Aorta (tissue), 5 donors: Measurements from ENCODE around the gene ANKRD24. TPM values are rescaled to one million over a fixed set of nuclear protein-coding genes. Genes with fewer than 3 reads are reported as not detected.
"Not testable (repeated sequence)": the region's sequence is repeated elsewhere in the genome, so short reads cannot be mapped to it uniquely, and the experiment has no call there.

Experiments
- ATAC-seq: fragments of 200-7000 bp; cut with Tn5 transposase; one replicate; pipeline ENCODE4 v1.9.1; 2022; ENCODE audit warnings: moderate library complexity; ENCODE audit not compliant: low FRiP score
- DNase-seq, 2 donors: peaks; one replicate each; pipeline ENCODE4 v3.0.0-alpha.2; 2020
- H3K27ac ChIP-seq, 2 donors: one replicate each; pipeline ENCODE4 v1.5.1; 2013; ENCODE audit warnings: low read length in 2 of 2, mild to moderate bottlenecking in 2 of 2, moderate library complexity in 2 of 2, control low read depth in 1 of 2, inconsistent platforms in 1 of 2, low read depth in 1 of 2
- H3K27me3 ChIP-seq, 2 donors: one replicate each; pipeline ENCODE4 v1.6.1; 2013; ENCODE audit warnings: control low read depth in 1 of 2, low read length in 1 of 2, mild to moderate bottlenecking in 1 of 2, moderate library complexity in 1 of 2; ENCODE audit not compliant: insufficient read depth in 2 of 2, control insufficient read depth in 1 of 2
- H3K36me3 ChIP-seq, 2 donors: one replicate each; pipeline ENCODE4 v1.6.1; 2013; ENCODE audit warnings: control low read depth in 1 of 2, low read length in 1 of 2, mild to moderate bottlenecking in 1 of 2; ENCODE audit not compliant: insufficient read depth in 2 of 2, control insufficient read depth in 1 of 2
- H3K4me1 ChIP-seq, 2 donors: one replicate each; pipeline ENCODE4 v1.6.1; 2013; ENCODE audit warnings: low read length in 2 of 2, control low read depth in 1 of 2, mild to moderate bottlenecking in 1 of 2, moderate library complexity in 1 of 2; ENCODE audit not compliant: insufficient read depth in 2 of 2, control insufficient read depth in 1 of 2
- H3K4me3 ChIP-seq, 2 donors: one replicate each; pipeline ENCODE4 v1.5.1; 2013; ENCODE audit warnings: low read length in 2 of 2, control low read depth in 1 of 2, mild to moderate bottlenecking in 1 of 2
- H3K9me3 ChIP-seq: one replicate; pipeline ENCODE4 v1.6.1; 2013; ENCODE audit warnings: mild to moderate bottlenecking, low read length; ENCODE audit not compliant: control insufficient read depth
- WGBS, 2 donors: extraction: QIAGEN DNeasy Blood & Tissue Kit; methylation state at CpG; one replicate each; pipeline ENCODE4 v1.1.7; 2013; 5-methylcytosine and 5-hydroxymethylcytosine counted together
- intact Hi-C, 2 donors: fragments of 100-400 bp; cut with DNase I; formaldehyde crosslinking; loops; one replicate each; pipeline versions ENCODE4 v1.14.2 to v1.15.0; 2022
- polyA plus RNA-seq, 2 donors: library from polyadenylated mRNA; stranded (reverse); fragments of 200-250 nt; gene quantifications; one replicate each; pipeline ENCODE4 v1.2.3, GENCODE V29; 2013
- total RNA-seq, 2 donors: library from RNA; stranded (reverse); fragmentation: NEBNext Ultra II Directional; extraction: Animal tissue kit (Norgen Biotek cat#: 25700); gene quantifications; one replicate each; pipeline ENCODE4 v1.2.1, GENCODE V29; 2021
- donor health status: healthy with polysubstance abuse.
- donor health status: Bipolar disorder and iron deficiency.
- donor health status: DM: no; HTN: no; CAD: no.
- donor health status: DM: no; HTN: no; CAD: no.
- donor health status: DM: yes; HTN: yes; CAD: no.

Gene ANKRD24
- total and polyA plus RNA-seq, 4 donors, result 0.29 to 1.6 (median 0.68) TPM

- Histone ChIP-seq H3K27me3 (no peaks in the 10 kb centered on the region), H3K9me3 (peaks cover 4% of the 10 kb centered on the region), H3K36me3 (no peaks in the 10 kb centered on the region), H3K4me3 (no peak overlapping the region), H3K4me1 (no peaks in the 10 kb centered on the region), H3K27ac (no peak overlapping the region)
- ATAC-seq, result no peak
- no peak for DNase-seq
- 72 to 73% methylated on average over 5 of the region's 5 CpGs for WGBS, 2 donors
- intact Hi-C loops, result no loop called here
Observed at GRCh38 chr19:4241824-4242430, 59.4 kb downstream of the ANKRD24 start.

GRCh38 chr19:4245938-4246337 lies 63.4 kb downstream of the ANKRD24 start:
- intact Hi-C loops, result loop anchor here in 1 of 2 donors (2.0 to 5.0 kb wide), 2 partner anchors 97 to 156 kb away; partner anchors contain the start of genes CHAF1A, MPND and SH3GL1
- WGBS, 2 donors, result 97 to 98% methylated on average over 6 of the region's 6 CpGs
- H3K4me3 ChIP-seq, DNase-seq, H3K4me1 ChIP-seq, ATAC-seq, H3K9me3 ChIP-seq, H3K36me3 ChIP-seq, H3K27me3 ChIP-seq, H3K27ac ChIP-seq: not testable (repeated sequence)

GRCh38 chr19:4246767-4247593 lies 64.5 kb downstream of the ANKRD24 start, which contains the start of gene YJU2:
Gene YJU2, plus strand, starts transcription at chr19:4247080. Its CDS starts 67 bp downstream, at chr19:4247147.
- peak; percentile 98 to 100 for DNase-seq
- Histone ChIP-seq H3K9me3 (no peaks in the 10 kb centered on the region), H3K36me3 (no peaks in the 10 kb centered on the region), H3K27me3 (no peaks in the 10 kb centered on the region), H3K4me3 (peak within 1 kb of the TSS; percentile 76 to 79), H3K4me1 (no peaks in the 10 kb centered on the region), H3K27ac (peak within 1 kb of the TSS; percentile 69 to 87)
- whole genome bisulfite sequencing, 2 donors, result 0% methylated on average over 43 to 45 of the region's 45 CpGs
- peak; percentile 98 for ATAC-seq
- intact Hi-C loops, result loop anchor here in 1 of 2 donors (2.0 to 5.0 kb wide), 2 partner anchors 96 to 155 kb away; partner anchors contain the start of genes CHAF1A, MPND and SH3GL1

GRCh38 chr19:4256563-4256962 lies 74.1 kb downstream of the ANKRD24 start:
- no peak overlapping the region for H3K27ac ChIP-seq
- H3K27me3 ChIP-seq, result no peaks in the 10 kb centered on the region
- H3K9me3 ChIP-seq, result no peaks in the 10 kb centered on the region
- no peaks in the 10 kb centered on the region for H3K4me1 ChIP-seq
- peaks cover 3 to 7% of the 10 kb centered on the region in 2 donors for H3K36me3 ChIP-seq
- ATAC-seq (no peak), DNase-seq (no peak)
- H3K4me3 ChIP-seq, result no peak overlapping the region
- intact Hi-C loops, result no loop called here
- 92 to 98% methylated on average over 4 of the region's 4 CpGs for WGBS, 2 donors

- DNase-seq (no peak), ATAC-seq (no peak)
- intact Hi-C loops, result no loop called here
- Histone ChIP-seq H3K9me3 (no peaks in the 10 kb centered on the region), H3K4me1 (no peaks in the 10 kb centered on the region), H3K27ac (no peak overlapping the region), H3K36me3 (peaks cover 5 to 7% of the 10 kb centered on the region in 2 donors), H3K4me3 (no peak overlapping the region), H3K27me3 (no peaks in the 10 kb centered on the region)
- WGBS, 2 donors, result 91 to 96% methylated on average over 6 of the region's 6 CpGs
Observed at GRCh38 chr19:4257025-4257424, 74.5 kb downstream of the ANKRD24 start.

- no peak for DNase-seq
- Histone ChIP-seq H3K9me3 (no peaks in the 10 kb centered on the region), H3K36me3 (peaks cover 5 to 7% of the 10 kb centered on the region in 2 donors), H3K27ac (no peak overlapping the region), H3K27me3 (no peaks in the 10 kb centered on the region), H3K4me1 (no peaks in the 10 kb centered on the region), H3K4me3 (no peak overlapping the region)
- WGBS, 2 donors, result 95 to 96% methylated on average over 27 to 28 of the region's 28 CpGs
- no peak for ATAC-seq
- intact Hi-C loops, result no loop called here
Observed at GRCh38 chr19:4258181-4258580, 75.7 kb downstream of the ANKRD24 start.

GRCh38 chr19:4260613-4261191 lies 78.2 kb downstream of the ANKRD24 start:
- no peaks in the 10 kb centered on the region for H3K4me1 ChIP-seq
- DNase-seq, result no peak
- no peaks in the 10 kb centered on the region for H3K27me3 ChIP-seq
- ATAC-seq, result no peak
- intact Hi-C loops, result loop anchor here in 1 of 2 donors (10.0 kb wide), 1 partner anchor 264 kb away; no protein-coding TSS in a partner anchor
- H3K9me3 ChIP-seq, result no peaks in the 10 kb centered on the region
- no peak overlapping the region for H3K4me3 ChIP-seq
- no peak overlapping the region for H3K27ac ChIP-seq
- WGBS, 2 donors, result 95% methylated on average over 11 of the region's 11 CpGs
- H3K36me3 ChIP-seq, result peaks cover 4 to 5% of the 10 kb centered on the region in 2 donors

GRCh38 chr19:4264812-4265211 lies 82.3 kb downstream of the ANKRD24 start:
- Histone ChIP-seq H3K27me3 (no peaks in the 10 kb centered on the region), H3K4me3 (no peak overlapping the region), H3K36me3 (peaks cover 2 to 13% of the 10 kb centered on the region in 2 donors), H3K4me1 (no peaks in the 10 kb centered on the region), H3K9me3 (no peaks in the 10 kb centered on the region), H3K27ac (no peak overlapping the region)
- intact Hi-C loops, result loop anchor here (5.0 to 10.0 kb wide), 3 partner anchors 137 to 260 kb away; partner anchors contain the start of genes CHAF1A (in 1 of the 2) and SH3GL1 (in 1 of the 2)
- 81% methylated on average over 4 of the region's 4 CpGs for WGBS, 2 donors
- ATAC-seq (no peak), DNase-seq (no peak)
